Measurements from ENCODE around the gene SLC16A8. TPM values are rescaled to one million over a fixed set of nuclear protein-coding genes. Genes with fewer than 3 reads are reported as not detected.

SLC16A8 gene
- total RNA-seq, 2 experiments from 2014 or later, result not detected

DNA sequence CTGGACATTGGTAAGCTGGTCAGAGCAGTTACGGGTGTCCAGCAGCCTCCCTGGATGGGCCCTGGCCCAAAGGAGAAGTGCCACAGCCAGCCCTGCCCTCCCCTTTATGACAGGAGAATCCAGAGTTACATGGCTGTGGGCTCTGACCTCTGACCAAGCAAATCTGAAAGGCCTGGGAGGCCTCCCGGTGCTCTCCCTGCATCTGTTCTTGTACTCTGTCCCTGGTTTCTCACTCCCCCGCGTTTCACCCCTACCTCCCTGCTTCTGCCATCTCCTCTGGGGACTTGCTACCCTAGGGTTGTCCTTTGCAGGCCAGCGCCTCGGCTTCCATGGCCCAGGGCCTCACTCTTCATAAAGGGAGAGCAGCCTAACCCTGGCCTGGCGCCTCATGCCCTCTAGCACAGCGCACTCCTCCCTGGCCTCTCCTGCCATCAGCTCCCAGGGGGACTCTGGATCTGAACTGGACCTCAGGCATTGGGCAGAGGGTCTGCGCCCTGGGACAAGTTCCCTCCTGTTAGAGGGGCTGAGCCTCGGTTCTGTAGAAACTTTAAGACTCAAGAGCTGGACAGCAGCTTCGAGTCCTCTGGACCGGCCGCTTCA is 16.1 kb downstream of the SLC16A8 start:
- Histone ChIP-seq H3K4me1 (ENCODE audit: insufficient read depth, low read length) (no peaks in the 10 kb centered on the region), H3K4me3 (ENCODE audit: low read length) (no peak overlapping the region), H3K27ac (ENCODE audit: low read depth in 1 of 2, low read length in 2 of 2) (no peak overlapping the region), H3K36me3 (ENCODE audit: insufficient read depth, low read length) (peaks cover 63% of the 10 kb centered on the region), H3K9me3 (ENCODE audit: control insufficient read depth in 1 of 2, insufficient read depth in 1 of 2, low read length in 2 of 2) (no peaks in the 10 kb centered on the region), H3K27me3 (ENCODE audit: control insufficient read depth in 1 of 2, insufficient read depth in 2 of 2, low read length in 2 of 2) (no peaks in the 10 kb centered on the region)
- intact Hi-C loops (cut with DNase I, micrococcal nuclease), result no loop called here
- CTCF ChIA-PET, result no interaction called here
- Mint-ChIP-seq H3K9me3 (no peaks in the 10 kb centered on the region), H3K27ac (no peak overlapping the region), H3K4me3 (no peak overlapping the region), H3K27me3 (no peaks in the 10 kb centered on the region), H3K36me3 (ENCODE audit: low read depth) (peaks cover 73% of the 10 kb centered on the region), H3K4me1 (ENCODE audit: low read depth) (no peaks in the 10 kb centered on the region)
- no peak for DNase-seq
- ATAC-seq (ENCODE audit: poor library complexity), result no peak
- POLR2A ChIA-PET, result no interaction called here
- TF ChIP-seq, protein P1, sequence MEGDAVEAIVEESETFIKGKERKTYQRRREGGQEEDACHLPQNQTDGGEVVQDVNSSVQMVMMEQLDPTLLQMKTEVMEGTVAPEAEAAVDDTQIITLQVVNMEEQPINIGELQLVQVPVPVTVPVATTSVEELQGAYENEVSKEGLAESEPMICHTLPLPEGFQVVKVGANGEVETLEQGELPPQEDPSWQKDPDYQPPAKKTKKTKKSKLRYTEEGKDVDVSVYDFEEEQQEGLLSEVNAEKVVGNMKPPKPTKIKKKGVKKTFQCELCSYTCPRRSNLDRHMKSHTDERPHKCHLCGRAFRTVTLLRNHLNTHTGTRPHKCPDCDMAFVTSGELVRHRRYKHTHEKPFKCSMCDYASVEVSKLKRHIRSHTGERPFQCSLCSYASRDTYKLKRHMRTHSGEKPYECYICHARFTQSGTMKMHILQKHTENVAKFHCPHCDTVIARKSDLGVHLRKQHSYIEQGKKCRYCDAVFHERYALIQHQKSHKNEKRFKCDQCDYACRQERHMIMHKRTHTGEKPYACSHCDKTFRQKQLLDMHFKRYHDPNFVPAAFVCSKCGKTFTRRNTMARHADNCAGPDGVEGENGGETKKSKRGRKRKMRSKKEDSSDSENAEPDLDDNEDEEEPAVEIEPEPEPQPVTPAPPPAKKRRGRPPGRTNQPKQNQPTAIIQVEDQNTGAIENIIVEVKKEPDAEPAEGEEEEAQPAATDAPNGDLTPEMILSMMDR (IDR thresholded peaks at IDR 0.05), result no peak

DNA sequence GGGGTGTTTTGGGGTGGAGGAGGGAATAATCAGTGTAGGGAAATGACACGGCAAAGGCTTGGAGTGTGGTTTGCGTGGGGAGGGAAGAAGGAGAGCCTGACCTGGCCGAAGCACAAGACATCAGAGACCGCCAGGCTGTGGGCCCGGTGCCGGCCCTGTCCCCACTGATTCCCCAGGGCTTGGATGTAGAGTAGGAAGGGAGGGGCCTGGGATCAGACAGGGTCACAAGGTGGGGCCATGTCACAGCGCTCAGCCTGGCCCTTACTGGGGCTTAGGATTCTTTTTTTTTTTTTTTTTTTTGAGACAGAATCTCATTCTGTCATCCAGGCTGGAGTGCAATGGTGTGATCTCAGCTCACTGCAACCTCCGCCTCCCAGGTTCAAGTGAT is 17.0 kb downstream of the SLC16A8 start:
- TF ChIP-seq, protein P1 (IDR thresholded peaks at IDR 0.05), result no peak
- intact Hi-C loops (cut with DNase I, micrococcal nuclease), result no loop called here
- no peaks in the 10 kb centered on the region for H3K4me1 ChIP-seq (ENCODE audit: insufficient read depth, low read length)
- H3K27ac ChIP-seq (ENCODE audit: low read depth in 1 of 2, low read length in 2 of 2), result no peak overlapping the region
- Mint-ChIP-seq H3K27me3 (no peaks in the 10 kb centered on the region), H3K4me3 (no peak overlapping the region), H3K27ac (no peak overlapping the region), H3K9me3 (no peaks in the 10 kb centered on the region), H3K36me3 (ENCODE audit: low read depth) (peaks cover 71% of the 10 kb centered on the region), H3K4me1 (ENCODE audit: low read depth) (no peaks in the 10 kb centered on the region)
- H3K36me3 ChIP-seq (ENCODE audit: insufficient read depth, low read length), result peaks cover 54% of the 10 kb centered on the region
- no peaks in the 10 kb centered on the region for H3K27me3 ChIP-seq (ENCODE audit: control insufficient read depth in 1 of 2, insufficient read depth in 2 of 2, low read length in 2 of 2)
- DNase-seq (no peak), ATAC-seq (ENCODE audit: poor library complexity) (no peak)
- no peaks in the 10 kb centered on the region for H3K9me3 ChIP-seq (ENCODE audit: control insufficient read depth in 1 of 2, insufficient read depth in 1 of 2, low read length in 2 of 2)
- ChIA-PET POLR2A (no interaction called here), CTCF (no interaction called here)
- H3K4me3 ChIP-seq (ENCODE audit: low read length), result no peak overlapping the region

DNA sequence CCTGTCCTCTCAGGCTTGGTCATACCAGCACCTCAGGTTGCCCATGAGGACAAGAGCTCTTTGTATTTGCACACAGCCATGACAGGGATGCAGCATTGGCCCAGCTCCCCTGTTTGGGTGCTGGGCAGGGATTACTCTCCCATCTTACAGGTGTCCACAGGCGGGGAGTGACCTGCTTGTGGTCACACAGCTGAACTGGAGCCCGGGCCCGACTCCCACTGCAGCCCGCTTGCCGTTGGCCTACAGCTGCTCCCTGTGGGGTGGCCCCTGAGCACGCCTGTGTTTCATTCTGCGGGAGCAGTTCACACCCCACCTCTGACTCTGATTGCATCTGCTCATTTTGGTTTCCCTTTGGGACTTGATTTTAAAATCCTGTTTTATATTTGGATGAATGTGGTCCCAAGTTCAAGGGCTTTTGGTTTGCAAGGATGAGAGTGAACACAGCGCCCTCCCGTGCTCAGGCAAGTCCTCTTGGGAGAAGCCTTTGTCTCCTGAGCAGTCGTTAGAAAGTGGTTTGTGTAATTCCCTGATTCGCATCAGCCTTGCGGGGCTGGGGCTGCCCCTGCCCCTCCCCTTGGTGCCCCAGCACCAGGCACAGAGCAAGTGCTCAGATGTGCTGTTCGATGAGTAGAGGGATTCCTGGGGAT is 17.5 kb downstream of the SLC16A8 start:
- no peaks in the 10 kb centered on the region for H3K4me1 ChIP-seq (ENCODE audit: insufficient read depth, low read length)
- CTCF ChIA-PET, result no interaction called here
- Mint-ChIP-seq H3K27me3 (no peaks in the 10 kb centered on the region), H3K9me3 (no peaks in the 10 kb centered on the region), H3K4me3 (no peak overlapping the region), H3K27ac (no peak overlapping the region), H3K36me3 (ENCODE audit: low read depth) (peaks cover 76% of the 10 kb centered on the region), H3K4me1 (ENCODE audit: low read depth) (no peaks in the 10 kb centered on the region)
- POLR2A ChIA-PET, result no interaction called here
- no peaks in the 10 kb centered on the region for H3K9me3 ChIP-seq (ENCODE audit: control insufficient read depth in 1 of 2, insufficient read depth in 1 of 2, low read length in 2 of 2)
- no peak overlapping the region for H3K4me3 ChIP-seq (ENCODE audit: low read length)
- DNase-seq (no peak), ATAC-seq (ENCODE audit: poor library complexity) (no peak)
- intact Hi-C loops (cut with DNase I, micrococcal nuclease), result no loop called here
- H3K36me3 ChIP-seq (ENCODE audit: insufficient read depth, low read length), result peaks cover 50% of the 10 kb centered on the region
- no peaks in the 10 kb centered on the region for H3K27me3 ChIP-seq (ENCODE audit: control insufficient read depth in 1 of 2, insufficient read depth in 2 of 2, low read length in 2 of 2)
- TF ChIP-seq, protein P1 (IDR thresholded peaks at IDR 0.05), result no peak
- H3K27ac ChIP-seq (ENCODE audit: low read depth in 1 of 2, low read length in 2 of 2), result no peak overlapping the region
